Activated CD4-positive, alpha-beta T cell treated with anti-CD3 and anti-CD28 coated beads, Interleukin-2, amount 50 U/mL, for 48 hours (primary cell): Measurements from ENCODE around the gene STXBP2.

Source experiments
- DNase-seq, 2 experiments: peaks; one replicate each; pipeline ENCODE4 v3.0.0-alpha.2; 2020

The STXBP2 gene

GRCh38 chr19:7635670-7636069 lies 1.2 kb upstream of the STXBP2 start:
- no peak for DNase-seq

- DNase-seq = no peak
Measured at GRCh38 chr19:7636317-7636690, 606 bp upstream of the STXBP2 start.

- peak; percentile 12 to 24 for DNase-seq
Measured at GRCh38 chr19:7637374-7638256, 705 bp downstream of the STXBP2 start.

- DNase-seq = no peak
Measured at GRCh38 chr19:7638802-7639465, 2.0 kb downstream of the STXBP2 start.

- DNase-seq = no peak
Measured at GRCh38 chr19:7639863-7640348, 3.0 kb downstream of the STXBP2 start.

- no peak for DNase-seq
Measured at GRCh38 chr19:7640803-7641202, 3.9 kb downstream of the STXBP2 start.

GRCh38 chr19:7641290-7642276 lies 4.7 kb downstream of the STXBP2 start:
- DNase-seq = no peak

- no peak for DNase-seq
Measured at GRCh38 chr19:7642295-7643030, 5.6 kb downstream of the STXBP2 start.

GRCh38 chr19:7643031-7643415 lies 6.1 kb downstream of the STXBP2 start:
- DNase-seq = no peak

GRCh38 chr19:7643629-7644549 lies 7.0 kb downstream of the STXBP2 start:
- peak; percentile 26 to 32 for DNase-seq

- no peak for DNase-seq
Measured at GRCh38 chr19:7644550-7644877, 7.6 kb downstream of the STXBP2 start.

- DNase-seq = no peak
Measured at GRCh38 chr19:7645163-7645562, 8.3 kb downstream of the STXBP2 start.

- no peak for DNase-seq
Measured at GRCh38 chr19:7645656-7646425, 8.9 kb downstream of the STXBP2 start.

GRCh38 chr19:7646426-7646700 lies 9.5 kb downstream of the STXBP2 start:
- DNase-seq = no peak

GRCh38 chr19:7647156-7647555 lies 10.2 kb downstream of the STXBP2 start:
- no peak for DNase-seq

GRCh38 chr19:7648265-7649014 lies 11.5 kb downstream of the STXBP2 start:
- no peak for DNase-seq

GRCh38 chr19:7650148-7650547 lies 13.2 kb downstream of the STXBP2 start:
- DNase-seq = no peak

GRCh38 chr19:7652061-7652641 lies 15.2 kb downstream of the STXBP2 start:
- peak; percentile 87 to 90 for DNase-seq

- no peak for DNase-seq
Measured at GRCh38 chr19:7654401-7654800, 17.5 kb downstream of the STXBP2 start.

GRCh38 chr19:7655581-7655980 lies 18.7 kb downstream of the STXBP2 start:
- no peak for DNase-seq
